ENCODE results near the gene DPM3. TPM values are rescaled to one million over a fixed set of nuclear protein-coding genes. Genes with fewer than 3 reads are reported as not detected.

DPM3 gene
- total and polyA plus RNA-seq, 2 of the 13 experiments (the other 11 are each of a cell fraction or from before 2014, with no cell fraction given): 23.2 to 53.4 TPM

- TF ChIP-seq ZBTB33 (CRISPR knock-in tag; IDR thresholded peaks at IDR 0.05) (peak; percentile 56; the same call in 1 of the 2 replicates), MXD1 (CRISPR knock-in tag; IDR thresholded peaks at IDR 0.05) (no peak), ZBTB10 (CRISPR knock-in tag; IDR thresholded peaks at IDR 0.05; ENCODE audit: borderline replicate concordance) (0 out of 2 replicates have a peak, but pooled peaks have one; percentile 62), SIN3A (IDR thresholded peaks at IDR 0.05; ENCODE audit: borderline replicate concordance, low read depth, low read length) (no peak), ZNF367 (CRISPR knock-in tag; IDR thresholded peaks at IDR 0.05; ENCODE audit: borderline replicate concordance) (no peak), ZNF776 (CRISPR knock-in tag; IDR thresholded peaks at IDR 0.05) (no peak; the same call in 1 of the 2 replicates), SNRNP70 (IDR thresholded peaks at IDR 0.05; ENCODE audit: low read depth, low read length) (no peak), TMF1 (CRISPR knock-in tag; IDR thresholded peaks at IDR 0.05; ENCODE audit: low read depth) (no peak), HIC2 (CRISPR knock-in tag; IDR thresholded peaks at IDR 0.05; ENCODE audit: low read depth) (no peak), RFX3 (CRISPR knock-in tag; IDR thresholded peaks at IDR 0.05) (no peak), MBD4 (IDR thresholded peaks at IDR 0.05; ENCODE audit: borderline replicate concordance, low read length) (no peak), ZNF383 (CRISPR knock-in tag; IDR thresholded peaks at IDR 0.05; ENCODE audit: borderline replicate concordance) (no peak), HOXA5 (CRISPR knock-in tag; IDR thresholded peaks at IDR 0.05) (peak; percentile 73; the same call in 1 of the 2 replicates), SP140L (CRISPR knock-in tag; IDR thresholded peaks at IDR 0.05; ENCODE audit: borderline replicate concordance) (no peak), ZNF777 (CRISPR knock-in tag; IDR thresholded peaks at IDR 0.05) (no peak; the same call in 1 of the 2 replicates), ZNF362 (CRISPR knock-in tag; IDR thresholded peaks at IDR 0.05; ENCODE audit: borderline replicate concordance) (no peak), ZNF230 (CRISPR knock-in tag; IDR thresholded peaks at IDR 0.05) (no peak), THRA (CRISPR knock-in tag; IDR thresholded peaks at IDR 0.05; ENCODE audit: borderline replicate concordance) (peak; percentile 91), NR2F1 (CRISPR knock-in tag; IDR thresholded peaks at IDR 0.05) (no peak)
Measured at GRCh38 chr1:155172732-155173477, 32.6 kb upstream of the DPM3 start, which contains the start of gene KRTCAP2 (continued).
